Measurements from ENCODE around the gene GSTP1.
"Not testable (repeated sequence)": the region's sequence is repeated elsewhere in the genome, so short reads cannot be mapped to it uniquely, and the experiment has no call there.

- TF ChIP-seq CTCF (IDR thresholded peaks at IDR 0.05; ENCODE audit: low read depth, low read length); EZH2phosphoT487 (IDR thresholded peaks at IDR 0.05; ENCODE audit: low read depth): not testable (repeated sequence)
These were observed 35.5 kb downstream of the GSTP1 start for GRCh38 chr11:67618901-67619659.
